GM23248 (cell line): ENCODE data around the gene GSTO2. TPM values are rescaled to one million over a fixed set of nuclear protein-coding genes. Genes with fewer than 3 reads are reported as not detected.

Experiments
- DNase-seq: peaks from one replicate; pipeline ENCODE4 v3.0.0-alpha.2; 2015
- H2AFZ ChIP-seq: fragments of 200-600 bp; sonication (generic); 2 replicates; pipeline ENCODE4 v1.6.1; 2016; ENCODE audit warnings: antibody characterized with exemption
- H3F3A ChIP-seq: fragments of 200-600 bp; sonication (generic); 2 replicates; pipeline ENCODE4 v1.6.1; 2016; ENCODE audit warnings: mild to moderate bottlenecking, antibody characterized with exemption, mixed run types; ENCODE audit not compliant: insufficient read depth
- H3K27ac ChIP-seq: fragments of 200-600 bp; sonication (generic); 2 replicates; pipeline ENCODE4 v1.5.1; 2016; ENCODE audit warnings: mild to moderate bottlenecking
- H3K27me3 ChIP-seq: fragments of 200-600 bp; sonication (generic); replicated peaks from 2 replicates; pipeline ENCODE4 v1.6.1; 2016; ENCODE audit warnings: mild to moderate bottlenecking; ENCODE audit not compliant: insufficient read depth
- H3K36me3 ChIP-seq: fragments of 200-600 bp; sonication (generic); 2 replicates; pipeline ENCODE4 v1.6.1; 2016; ENCODE audit warnings: low read depth, mild to moderate bottlenecking
- H3K4me1 ChIP-seq: fragments of 200-600 bp; sonication (generic); 2 replicates; pipeline ENCODE4 v1.6.1; 2016; ENCODE audit warnings: mild to moderate bottlenecking; ENCODE audit not compliant: insufficient read depth
- H3K4me2 ChIP-seq: fragments of 200-600 bp; sonication (generic); one replicate; pipeline ENCODE4 v1.6.1; 2016; ENCODE audit warnings: mild to moderate bottlenecking; ENCODE audit not compliant: unreplicated experiment
- H3K4me3 ChIP-seq: fragments of 200-600 bp; sonication (generic); 2 replicates; pipeline ENCODE4 v1.5.1; 2016; ENCODE audit warnings: mild to moderate bottlenecking
- H3K79me2 ChIP-seq: fragments of 200-600 bp; sonication (generic); 2 replicates; pipeline ENCODE4 v1.6.1; 2016; ENCODE audit warnings: mild to moderate bottlenecking; ENCODE audit not compliant: insufficient read depth
- H3K9ac ChIP-seq: fragments of 200-600 bp; sonication (generic); 2 replicates; pipeline ENCODE4 v1.6.1; 2016; ENCODE audit warnings: mild to moderate bottlenecking
- H3K9me2 ChIP-seq: fragments of 200-600 bp; sonication (generic); 2 replicates; pipeline ENCODE4 v1.6.1; 2016; ENCODE audit warnings: mixed run types, mild to moderate bottlenecking, moderate library complexity; ENCODE audit not compliant: insufficient read depth
- H3K9me3 ChIP-seq: fragments of 200-600 bp; sonication (generic); one replicate; pipeline ENCODE4 v1.6.1; 2017; ENCODE audit warnings: low read depth
- H4K20me1 ChIP-seq: fragments of 200-600 bp; sonication (generic); 2 replicates; pipeline ENCODE4 v1.6.0; 2016; ENCODE audit not compliant: insufficient read depth
- EZH2 ChIP-seq: fragments of 200-600 bp; sonication (generic); IDR thresholded peaks from 2 replicates; pipeline ENCODE4 v1.6.1; 2018; ENCODE audit warnings: antibody characterized with exemption, mild to moderate bottlenecking; ENCODE audit not compliant: insufficient read depth, poor library complexity, severe bottlenecking
- EZH2phosphoT487 ChIP-seq: fragments of 200-600 bp; sonication (generic); IDR thresholded peaks from 2 replicates; pipeline ENCODE4 v1.6.1; 2018; ENCODE audit warnings: antibody characterized with exemption, moderate library complexity, mild to moderate bottlenecking, low read depth; ENCODE audit not compliant: insufficient read depth
- WGBS, 2 experiments: methylation state at CpG; one replicate each; pipeline ENCODE4 v1.1.6; 2015 to 2017; ENCODE audit warnings: low lambda C conversion rate in 2 of 2, low coverage in 1 of 2; ENCODE audit errors: missing lambda C conversion rate in 2 of 2; 5-methylcytosine and 5-hydroxymethylcytosine counted together
- in situ Hi-C: fragments of 300-500 bp; cut with MboI; formaldehyde crosslinking; loops from 2 replicates; pipeline ENCODE4 v1.15.0; 2020
- polyA plus RNA-seq: library from polyadenylated mRNA; unstranded; fragments of >200 nt; fragmentation: Nextera tagmentation; extraction: Ambion mirVana; gene quantifications from 2 replicates; pipeline ENCODE4 v1.2.1, GENCODE V29; 2016
- total RNA-seq: library from RNA; depleted of rRNA; stranded (reverse); fragments of >200 nt; shearing (Covaris generic); gene quantifications from 2 replicates; pipeline ENCODE4 v1.2.3, GENCODE V29; 2014

Gene GSTO2
- total and polyA plus RNA-seq, 2 experiments from 2014 or later, result 1.1 to 2.2 TPM

GRCh38 chr10:104309980-104310978 lies 41.3 kb downstream of the GSTO2 start:
- Histone ChIP-seq H2AFZ (no peak overlapping the region), H3K27me3 (no peaks in the 10 kb centered on the region), H3K4me3 (no peak overlapping the region), H3K36me3 (peaks cover 19% of the 10 kb centered on the region; the same call in 1 of the 2 replicates), H3K9me3 (no peaks in the 10 kb centered on the region), H3K9me2 (no peaks in the 10 kb centered on the region), H3F3A (peaks cover 43% of the 10 kb centered on the region), H3K9ac (peak overlapping the region; percentile 47), H4K20me1 (no peaks in the 10 kb centered on the region), H3K4me2 (peak overlapping the region; percentile 50), H3K27ac (peak overlapping the region; percentile 72), H3K4me1 (peaks cover 20% of the 10 kb centered on the region), H3K79me2 (peaks cover 65% of the 10 kb centered on the region)
- in situ Hi-C loops, result no loop called here
- WGBS, 2 experiments, result 44 to 52% methylated on average over 13 to 15 of the region's 15 CpGs
- DNase-seq, result peak; percentile 97
- TF ChIP-seq EZH2phosphoT487 (no peak), EZH2 (no peak)

GRCh38 chr10:104311184-104311720 lies 42.3 kb downstream of the GSTO2 start:
- no peaks in the 10 kb centered on the region for H4K20me1 ChIP-seq
- peaks cover 75% of the 10 kb centered on the region for H3K79me2 ChIP-seq
- no peak overlapping the region for H3K4me3 ChIP-seq
- H3K9me2 ChIP-seq, result no peaks in the 10 kb centered on the region
- H3K9ac ChIP-seq, result no peak overlapping the region
- H2AFZ ChIP-seq, result no peak overlapping the region
- H3K9me3 ChIP-seq, result no peaks in the 10 kb centered on the region
- DNase-seq, result no peak
- H3F3A ChIP-seq, result peaks cover 37% of the 10 kb centered on the region
- in situ Hi-C loops, result no loop called here
- H3K4me1 ChIP-seq, result peaks cover 21% of the 10 kb centered on the region
- H3K4me2 ChIP-seq, result no peak overlapping the region
- no peaks in the 10 kb centered on the region for H3K27me3 ChIP-seq
- H3K36me3 ChIP-seq, result peaks cover 19% of the 10 kb centered on the region; the same call in 1 of the 2 replicates
- no peak for TF ChIP-seq EZH2phosphoT487
- TF ChIP-seq EZH2, result no peak
- 87 to 90% methylated on average over 4 to 5 of the region's 5 CpGs for WGBS, 2 experiments
- peak overlapping the region; percentile 14 for H3K27ac ChIP-seq

GRCh38 chr10:104314591-104315485 lies 45.9 kb downstream of the GSTO2 start:
- H3K9me3 ChIP-seq, result no peaks in the 10 kb centered on the region
- no peaks in the 10 kb centered on the region for H3K27me3 ChIP-seq
- H3K9ac ChIP-seq, result no peak overlapping the region
- TF ChIP-seq EZH2, result no peak
- no peak for TF ChIP-seq EZH2phosphoT487
- no peaks in the 10 kb centered on the region for H3K9me2 ChIP-seq
- H3K79me2 ChIP-seq, result peaks cover 97% of the 10 kb centered on the region
- in situ Hi-C loops, result no loop called here
- no peak overlapping the region for H2AFZ ChIP-seq
- WGBS, 2 experiments, result 94 to 95% methylated on average over 38 to 43 of the region's 43 CpGs
- H3K4me2 ChIP-seq, result no peak overlapping the region
- H3K27ac ChIP-seq, result no peak overlapping the region
- peaks cover 37% of the 10 kb centered on the region for H3F3A ChIP-seq
- H3K36me3 ChIP-seq, result peaks cover 9% of the 10 kb centered on the region; the same call in 1 of the 2 replicates
- H3K4me1 ChIP-seq, result peaks cover 34% of the 10 kb centered on the region
- DNase-seq, result no peak
- no peak overlapping the region for H3K4me3 ChIP-seq
- H4K20me1 ChIP-seq, result no peaks in the 10 kb centered on the region

GRCh38 chr10:104315486-104315921 lies 46.5 kb downstream of the GSTO2 start:
- Histone ChIP-seq H4K20me1 (no peaks in the 10 kb centered on the region), H3K4me1 (peaks cover 33% of the 10 kb centered on the region)
- 97 to 99% methylated on average over 18 to 20 of the region's 22 CpGs for WGBS, 2 experiments

More at GRCh38 chr10:104315486-104315921, 46.5 kb downstream of the GSTO2 start:
- Histone ChIP-seq H3K27ac (no peak overlapping the region), H3K9me3 (no peaks in the 10 kb centered on the region), H2AFZ (no peak overlapping the region), H3K36me3 (peaks cover 10% of the 10 kb centered on the region; the same call in 1 of the 2 replicates), H3K27me3 (no peaks in the 10 kb centered on the region), H3K79me2 (peaks cover 100% of the 10 kb centered on the region), H3K4me2 (no peak overlapping the region), H3F3A (peaks cover 32% of the 10 kb centered on the region), H3K9me2 (no peaks in the 10 kb centered on the region), H3K4me3 (no peak overlapping the region), H3K9ac (no peak overlapping the region)
- no peak for DNase-seq
- in situ Hi-C loops, result no loop called here
- TF ChIP-seq EZH2, result no peak
- no peak for TF ChIP-seq EZH2phosphoT487
